HUES48 (cell line): ENCODE data around the gene KCNMA1.

Source experiments
- H3K27ac ChIP-seq: one replicate; pipeline ENCODE4 v1.7.0; 2013; ENCODE audit warnings: low read depth, low read length, inconsistent platforms
- H3K27me3 ChIP-seq: 2 replicates; pipeline ENCODE4 v1.6.1; 2013; ENCODE audit warnings: mild to moderate bottlenecking, low read length; ENCODE audit not compliant: control insufficient read depth, insufficient read depth
- H3K36me3 ChIP-seq: 2 replicates; pipeline ENCODE4 v1.6.1; 2013; ENCODE audit warnings: low read length; ENCODE audit not compliant: control insufficient read depth, insufficient read depth
- H3K4me1 ChIP-seq: 2 replicates; pipeline ENCODE4 v1.6.1; 2013; ENCODE audit warnings: mild to moderate bottlenecking, low read length; ENCODE audit not compliant: control insufficient read depth, insufficient read depth
- H3K4me3 ChIP-seq: 2 replicates; pipeline ENCODE4 v1.5.1; 2013; ENCODE audit warnings: mild to moderate bottlenecking, low read depth, low read length
- H3K9ac ChIP-seq: 2 replicates; pipeline ENCODE4 v1.6.1; 2013; ENCODE audit warnings: mild to moderate bottlenecking, low read depth, low read length, moderate library complexity
- H3K9me3 ChIP-seq: 2 replicates; pipeline ENCODE4 v1.6.1; 2013; ENCODE audit warnings: low read length; ENCODE audit not compliant: control insufficient read depth, insufficient read depth

The KCNMA1 gene

DNA sequence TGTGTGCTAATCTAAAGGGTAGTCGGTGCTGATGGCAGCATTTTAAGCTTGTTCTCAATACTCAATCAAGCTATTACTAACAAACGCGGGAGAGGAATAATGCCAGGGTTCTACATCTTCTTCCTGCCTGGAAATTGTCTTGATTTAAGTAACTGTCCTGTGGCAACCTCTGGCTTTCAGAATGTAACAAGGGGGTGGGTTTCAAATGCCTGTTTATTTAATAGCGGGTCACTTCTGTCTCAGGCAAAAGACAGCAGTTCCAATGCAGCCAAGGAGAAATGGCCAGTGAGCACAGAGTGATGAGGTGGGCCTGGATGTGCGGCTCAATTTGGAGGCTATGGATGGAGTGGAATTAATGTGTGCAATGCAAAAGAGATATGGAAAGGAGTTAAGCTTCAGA is 692.4 kb downstream of the KCNMA1 start:
- no peaks in the 10 kb centered on the region for H3K36me3 ChIP-seq
- H3K9ac ChIP-seq, result no peak overlapping the region
- no peaks in the 10 kb centered on the region for H3K4me1 ChIP-seq
- no peak overlapping the region for H3K27ac ChIP-seq
- no peaks in the 10 kb centered on the region for H3K27me3 ChIP-seq
- H3K9me3 ChIP-seq, result no peaks in the 10 kb centered on the region
- H3K4me3 ChIP-seq, result no peak overlapping the region

GRCh38 chr10:76944640-76945039 is 693.0 kb downstream of the KCNMA1 start:
- H3K36me3 ChIP-seq, result no peaks in the 10 kb centered on the region
- H3K27me3 ChIP-seq, result no peaks in the 10 kb centered on the region
- H3K9ac ChIP-seq, result no peak overlapping the region
- H3K9me3 ChIP-seq, result no peaks in the 10 kb centered on the region
- H3K4me1 ChIP-seq, result no peaks in the 10 kb centered on the region
- no peak overlapping the region for H3K27ac ChIP-seq
- H3K4me3 ChIP-seq, result no peak overlapping the region

GRCh38 chr10:76942628-76943416 is 694.8 kb downstream of the KCNMA1 start:
- Histone ChIP-seq H3K27ac (no peak overlapping the region), H3K4me1 (no peaks in the 10 kb centered on the region), H3K9ac (no peak overlapping the region), H3K36me3 (no peaks in the 10 kb centered on the region), H3K27me3 (no peaks in the 10 kb centered on the region), H3K9me3 (no peaks in the 10 kb centered on the region), H3K4me3 (no peak overlapping the region)

DNA sequence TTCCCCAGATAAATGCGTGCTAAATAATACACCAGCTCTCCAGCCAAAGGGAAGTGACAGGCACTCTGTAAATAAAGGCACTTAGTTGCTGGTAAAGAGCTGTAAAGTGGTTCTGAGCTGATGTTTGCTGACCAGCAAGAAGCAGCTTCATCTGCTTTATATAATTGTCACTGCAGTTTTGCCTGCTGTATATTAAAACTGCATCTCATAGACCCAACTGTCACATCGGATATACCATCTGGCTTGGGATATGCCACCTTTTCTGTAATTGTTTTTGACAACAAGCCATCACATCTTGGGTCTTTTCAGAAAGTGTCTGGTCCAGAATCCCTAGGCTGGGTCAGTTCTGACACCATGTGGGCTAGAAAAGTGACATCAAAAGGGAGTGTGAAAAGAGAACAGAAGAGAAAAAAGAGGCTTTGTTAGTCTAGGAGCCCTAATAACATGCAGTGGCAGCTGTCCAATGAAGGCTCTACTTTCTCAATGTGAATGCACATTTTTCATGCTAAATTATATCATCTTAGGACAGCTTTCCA is 697.6 kb downstream of the KCNMA1 start:
- H3K36me3 ChIP-seq, result no peaks in the 10 kb centered on the region
- H3K27me3 ChIP-seq, result no peaks in the 10 kb centered on the region
- H3K9ac ChIP-seq, result no peak overlapping the region
- H3K4me3 ChIP-seq, result no peak overlapping the region
- H3K4me1 ChIP-seq, result no peaks in the 10 kb centered on the region
- no peak overlapping the region for H3K27ac ChIP-seq
- H3K9me3 ChIP-seq, result no peaks in the 10 kb centered on the region

- Histone ChIP-seq H3K9ac (no peak overlapping the region), H3K4me3 (no peak overlapping the region), H3K27me3 (no peaks in the 10 kb centered on the region)
Measured at GRCh38 chr10:76937181-76937600, 700.4 kb downstream of the KCNMA1 start.

GRCh38 chr10:76935941-76936613 is 701.5 kb downstream of the KCNMA1 start:
- Histone ChIP-seq H3K36me3 (no peaks in the 10 kb centered on the region), H3K27ac (no peak overlapping the region)

More at GRCh38 chr10:76937181-76937600, 700.4 kb downstream of the KCNMA1 start:
- no peak overlapping the region for H3K27ac ChIP-seq
- H3K9me3 ChIP-seq, result no peaks in the 10 kb centered on the region
- H3K36me3 ChIP-seq, result no peaks in the 10 kb centered on the region
- no peaks in the 10 kb centered on the region for H3K4me1 ChIP-seq

GRCh38 chr10:76928565-76928964 is 709.0 kb downstream of the KCNMA1 start:
- H3K36me3 ChIP-seq, result no peaks in the 10 kb centered on the region
- H3K4me3 ChIP-seq, result no peak overlapping the region
- no peak overlapping the region for H3K9ac ChIP-seq
- H3K27ac ChIP-seq, result no peak overlapping the region
- no peaks in the 10 kb centered on the region for H3K9me3 ChIP-seq
- H3K4me1 ChIP-seq, result peaks cover 16% of the 10 kb centered on the region; the same call in 1 of the 2 replicates
- H3K27me3 ChIP-seq, result no peaks in the 10 kb centered on the region

More at GRCh38 chr10:76935941-76936613, 701.5 kb downstream of the KCNMA1 start:
- Histone ChIP-seq H3K27me3 (no peaks in the 10 kb centered on the region), H3K4me1 (no peaks in the 10 kb centered on the region), H3K9ac (no peak overlapping the region), H3K9me3 (no peaks in the 10 kb centered on the region), H3K4me3 (no peak overlapping the region)

DNA sequence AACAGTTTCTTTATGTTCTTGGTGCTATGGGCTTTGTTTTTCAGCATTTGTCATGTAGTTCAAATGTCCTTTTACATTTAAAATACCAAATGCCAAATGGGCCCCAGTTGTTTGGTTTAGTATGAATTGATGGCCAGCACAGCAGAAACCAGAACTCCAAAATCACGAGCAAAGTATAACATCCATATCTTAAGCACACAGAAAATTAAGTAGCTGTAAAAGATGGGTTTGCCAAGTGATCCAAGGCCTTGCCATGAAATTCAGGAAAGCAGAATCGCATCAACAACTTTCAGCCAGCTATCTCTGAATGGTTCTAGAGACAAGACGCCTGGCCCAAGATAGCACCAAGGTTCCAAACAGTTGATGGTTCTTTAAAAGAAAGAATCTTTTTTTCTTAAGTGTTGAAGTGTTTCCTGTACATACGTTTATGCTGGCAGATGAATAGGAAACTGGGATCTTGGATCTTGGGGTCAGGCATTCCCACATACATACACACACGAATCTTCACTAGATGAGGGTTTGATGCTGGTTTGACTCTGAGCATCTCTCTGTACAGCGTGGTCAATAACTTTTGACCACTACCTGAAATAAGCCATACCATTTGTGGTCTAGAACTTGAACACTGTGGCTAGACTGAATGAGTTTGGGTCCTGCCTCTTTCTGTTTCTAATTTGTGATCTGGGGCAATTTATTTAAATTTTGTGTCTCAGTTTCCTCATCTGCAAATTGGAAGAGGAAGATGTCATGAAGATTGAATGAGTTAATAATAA is 711.8 kb downstream of the KCNMA1 start:
- H3K36me3 ChIP-seq, result no peaks in the 10 kb centered on the region
- H3K9ac ChIP-seq, result no peak overlapping the region
- H3K4me3 ChIP-seq, result no peak overlapping the region
- no peaks in the 10 kb centered on the region for H3K9me3 ChIP-seq
- peaks cover 24% of the 10 kb centered on the region for H3K4me1 ChIP-seq
- H3K27me3 ChIP-seq, result no peaks in the 10 kb centered on the region
- no peak overlapping the region for H3K27ac ChIP-seq

- no peak overlapping the region for H3K27ac ChIP-seq
- no peaks in the 10 kb centered on the region for H3K27me3 ChIP-seq
- peaks cover 13% of the 10 kb centered on the region; the same call in 1 of the 2 replicates for H3K4me1 ChIP-seq
- no peaks in the 10 kb centered on the region for H3K36me3 ChIP-seq
- H3K9me3 ChIP-seq, result no peaks in the 10 kb centered on the region
- H3K9ac ChIP-seq, result no peak overlapping the region
- no peak overlapping the region for H3K4me3 ChIP-seq
Measured at GRCh38 chr10:76922666-76923065, 714.9 kb downstream of the KCNMA1 start.

DNA sequence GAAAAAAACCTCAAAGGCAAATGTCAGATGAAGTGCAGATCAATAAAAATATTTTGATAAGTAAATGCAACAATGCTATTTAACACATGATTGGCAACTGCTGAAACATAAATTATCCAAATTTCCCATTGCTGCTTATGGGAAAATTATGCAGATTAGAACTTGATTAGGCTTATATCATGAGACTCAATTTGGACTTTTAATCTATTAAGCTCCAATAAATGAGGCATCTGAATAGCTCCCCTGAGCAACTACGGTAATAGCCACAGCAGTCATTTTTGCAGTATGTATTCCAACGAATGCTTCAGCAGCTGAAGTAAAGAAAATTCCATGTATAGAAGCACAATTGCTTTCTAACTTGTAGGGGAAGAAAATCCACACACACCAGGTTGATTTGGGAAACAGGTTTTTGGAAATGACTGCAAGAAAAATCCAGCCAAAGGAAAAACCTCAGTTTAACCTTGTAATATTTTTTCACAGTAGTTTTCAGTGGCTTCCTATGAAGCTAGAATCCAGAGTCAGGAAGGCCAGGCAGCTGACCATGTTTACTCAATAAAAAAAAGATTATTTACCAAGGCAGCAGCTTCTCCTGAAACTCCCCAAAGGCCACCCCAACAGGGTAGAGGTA is 716.1 kb downstream of the KCNMA1 start:
- Histone ChIP-seq H3K27ac (no peak overlapping the region), H3K4me3 (no peak overlapping the region), H3K4me1 (peaks cover 13% of the 10 kb centered on the region; the same call in 1 of the 2 replicates), H3K36me3 (no peaks in the 10 kb centered on the region), H3K9me3 (no peaks in the 10 kb centered on the region), H3K9ac (no peak overlapping the region), H3K27me3 (no peaks in the 10 kb centered on the region)
